ENCODE results near the gene RASAL2. TPM values are rescaled to one million over a fixed set of nuclear protein-coding genes. Genes with fewer than 3 reads are reported as not detected.

RASAL2 gene
- total and polyA plus RNA-seq, 2 of the 4 experiments (the other 2 are of a cell fraction): 13.1 to 20.6 TPM

GRCh38 chr1:178161516-178161915 lies 67.6 kb downstream of the RASAL2 start:
- Histone ChIP-seq H2BK20ac (ENCODE audit: low read depth, low read length) (no peak overlapping the region), H3K23ac (ENCODE audit: low read depth, low read length) (no peak overlapping the region), H2AFZ (replicated peaks; ENCODE audit: low read length, poor library complexity) (no peak overlapping the region), H3K9me3 (ENCODE audit: control insufficient read depth, insufficient read depth, low read length) (no peaks in the 10 kb centered on the region), H3K9me1 (ENCODE audit: insufficient read depth, low read length) (no peaks in the 10 kb centered on the region), H3K36me3 (ENCODE audit: control insufficient read depth, insufficient read depth, low read length) (no peaks in the 10 kb centered on the region), H4K8ac (ENCODE audit: low read depth in 2 of 2, low read length in 2 of 2) (no peak overlapping the region), H3K79me1 (ENCODE audit: low read depth in 1 of 2, low read length in 2 of 2) (peaks cover 6 to 37% of the 10 kb centered on the region in 2 experiments; a peak in 3 of 4 replicates), H2BK5ac (ENCODE audit: low read depth, low read length, poor library complexity, severe bottlenecking) (no peak overlapping the region), H2AK9ac (replicated peaks; ENCODE audit: low read depth, low read length, poor library complexity) (no peak overlapping the region), H4K91ac (ENCODE audit: insufficient read depth, low read depth, low read length) (no peak overlapping the region), H2BK15ac (ENCODE audit: low read depth, low read length) (no peak overlapping the region), H2AK5ac (ENCODE audit: low read depth, low read length) (no peak overlapping the region), H3K27ac (ENCODE audit: insufficient read depth, low read length) (no peak overlapping the region), H2BK120ac (ENCODE audit: low read depth, low read length) (no peak overlapping the region), H4K20me1 (ENCODE audit: insufficient read depth, low read length) (0 out of 2 replicates have a peak, but pooled peaks cover 3% of the 10 kb centered on the region), H4K5ac (ENCODE audit: low read depth, low read length) (no peak overlapping the region), H3K18ac (ENCODE audit: low read depth, low read length) (no peak overlapping the region), H3K56ac (ENCODE audit: extremely low read depth, insufficient read depth, low read length) (no peak overlapping the region), H3K4ac (ENCODE audit: low read depth, low read length) (no peak overlapping the region), H3K4me1 (ENCODE audit: control insufficient read depth, insufficient read depth, low read length) (no peaks in the 10 kb centered on the region; the same call in 1 of the 2 replicates), H3K9ac (ENCODE audit: low read depth, low read length) (no peak overlapping the region), H3K4me2 (ENCODE audit: low read depth, low read length) (no peak overlapping the region), H3K4me3 (ENCODE audit: insufficient read depth, low read depth, low read length) (no peak overlapping the region), H3K14ac (replicated peaks; ENCODE audit: low read depth, low read length) (no peak overlapping the region), H3K27me3 (ENCODE audit: control insufficient read depth, insufficient read depth, low read length) (no peaks in the 10 kb centered on the region)
- CTCF ChIA-PET: interaction anchor here (0.7 kb wide), 1 partner anchor 12 kb away, joined by 4 read pairs; no protein-coding TSS in a partner anchor
- DNase-seq: no peak
- TF ChIP-seq SMC3 (IDR thresholded peaks at IDR 0.05; ENCODE audit: low read depth, low read length): no peak
- TF ChIP-seq POLR2A (IDR thresholded peaks at IDR 0.05; ENCODE audit: low read depth, low read length): no peak
- TF ChIP-seq CHD1 (IDR thresholded peaks at IDR 0.05; ENCODE audit: low read depth, low read length): no peak
- no peak for TF ChIP-seq USF2 (IDR thresholded peaks at IDR 0.05; ENCODE audit: low read depth, low read length)
- TF ChIP-seq NFE2L2 (IDR thresholded peaks at IDR 0.05; ENCODE audit: low read depth, low read length): no peak
- TF ChIP-seq MAFK (IDR thresholded peaks at IDR 0.05; ENCODE audit: low read depth, low read length): no peak
- no peak for TF ChIP-seq RFX5 (IDR thresholded peaks at IDR 0.05; ENCODE audit: low read depth, low read length)
- no peak for TF ChIP-seq CEBPB (IDR thresholded peaks at IDR 0.05; ENCODE audit: low read depth, low read length)
- TF ChIP-seq BHLHE40 (IDR thresholded peaks at IDR 0.05; ENCODE audit: low read depth, low read length): no peak
- no peak for TF ChIP-seq FOS (IDR thresholded peaks at IDR 0.05; ENCODE audit: low read depth, low read length)
- TF ChIP-seq MAZ (IDR thresholded peaks at IDR 0.05; ENCODE audit: borderline replicate concordance, low read depth, low read length): no peak
- TF ChIP-seq RCOR1 (IDR thresholded peaks at IDR 0.05; ENCODE audit: insufficient replicate concordance, low read length): no peak
- TF ChIP-seq, protein P1, sequence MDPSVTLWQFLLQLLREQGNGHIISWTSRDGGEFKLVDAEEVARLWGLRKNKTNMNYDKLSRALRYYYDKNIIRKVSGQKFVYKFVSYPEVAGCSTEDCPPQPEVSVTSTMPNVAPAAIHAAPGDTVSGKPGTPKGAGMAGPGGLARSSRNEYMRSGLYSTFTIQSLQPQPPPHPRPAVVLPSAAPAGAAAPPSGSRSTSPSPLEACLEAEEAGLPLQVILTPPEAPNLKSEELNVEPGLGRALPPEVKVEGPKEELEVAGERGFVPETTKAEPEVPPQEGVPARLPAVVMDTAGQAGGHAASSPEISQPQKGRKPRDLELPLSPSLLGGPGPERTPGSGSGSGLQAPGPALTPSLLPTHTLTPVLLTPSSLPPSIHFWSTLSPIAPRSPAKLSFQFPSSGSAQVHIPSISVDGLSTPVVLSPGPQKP (IDR thresholded peaks at IDR 0.05; ENCODE audit: borderline replicate concordance, low read depth, low read length): no peak
- in situ Hi-C loops (cut with MboI; ENCODE audit: low sequenced_read_pairs): no loop called here
- POLR2A ChIA-PET (ENCODE audit: unreplicated experiment): no interaction called here
- no TSS peak for BruUV-seq (replicated peaks)
- intact Hi-C loops (cut with micrococcal nuclease): no loop called here
- dilution Hi-C loops (cut with HindIII; ENCODE audit: low sequenced_read_pairs, unreplicated experiment): no loop called here
- WGBS, 2 experiments (ENCODE audit: extremely low coverage in 2 of 2, insufficient read length in 1 of 2): no CpG with 5 or more reads among the region's 2 CpGs
- ATAC-seq (ENCODE audit: low read depth): no peak
